PC-9 (cell line): ENCODE measurements around the gene DNTTIP2. TPM values are rescaled to one million over a fixed set of nuclear protein-coding genes. Genes with fewer than 3 reads are reported as not detected.
A peak's percentile ranks its signal among the peaks of the same experiment; 100 is the strongest.

Experiments used
- BruUV-seq: library from RNA; stranded (reverse); fragments of 400-500 nt; replicated peaks from 2 replicates; lab custom pipeline; 2021; lab: Mats Ljungman, UMichigan
- CTCF ChIA-PET: fragments of 300-600 bp; sonication (Branson Sonifier 250); formaldehyde crosslinking; loops from one replicate; lab custom pipeline; 2022; ENCODE audit warnings: antibody characterized with exemption; lab: Charles Lee
- POLR2A ChIA-PET: fragments of 300-600 bp; sonication (Branson Sonifier 250); formaldehyde crosslinking; loops from one replicate; lab custom pipeline; 2022; ENCODE audit warnings: antibody characterized with exemption; ENCODE audit not compliant: unreplicated experiment; lab: Charles Lee
- DNase-seq, 2 experiments: peaks; one replicate each; pipeline versions ENCODE4 v3.0.0 to v3.0.0-alpha.2; 2015 to 2022; ENCODE audit warnings: mixed read lengths in 1 of 2
- H2AFZ ChIP-seq: fragments of 200-600 bp; sonication (generic); 2 replicates; pipeline ENCODE4 v1.8.1; 2017; ENCODE audit warnings: antibody characterized with exemption
- H3F3A ChIP-seq: fragments of 200-600 bp; sonication (generic); 2 replicates; pipeline ENCODE4 v1.8.1; 2017; ENCODE audit warnings: antibody characterized with exemption, mild to moderate bottlenecking, low read depth; ENCODE audit not compliant: insufficient read depth
- H3K27ac ChIP-seq: fragments of 200-600 bp; sonication (generic); 2 replicates; pipeline ENCODE4 v1.6.1; 2016; ENCODE audit warnings: mixed run types
- H3K27me3 ChIP-seq: fragments of 200-600 bp; sonication (generic); 2 replicates; pipeline ENCODE4 v1.6.1; 2016; ENCODE audit warnings: low read depth, mixed run types; ENCODE audit not compliant: insufficient read depth
- H3K36me3 ChIP-seq: fragments of 200-600 bp; sonication (generic); 2 replicates; pipeline ENCODE4 v1.6.1; 2016; ENCODE audit warnings: low read depth, mixed run types
- H3K4me1 ChIP-seq: fragments of 200-600 bp; sonication (generic); replicated peaks from 2 replicates; pipeline ENCODE4 v1.6.1; 2016; ENCODE audit warnings: mixed run types; ENCODE audit not compliant: insufficient read depth
- H3K4me2 ChIP-seq: fragments of 200-600 bp; sonication (generic); 2 replicates; pipeline ENCODE4 v1.6.1; 2017; ENCODE audit warnings: mixed run types
- H3K4me3 ChIP-seq: fragments of 200-600 bp; sonication (generic); 2 replicates; pipeline ENCODE4 v1.6.1; 2016; ENCODE audit warnings: mixed run types
- H3K79me2 ChIP-seq: fragments of 200-600 bp; sonication (generic); 2 replicates; pipeline ENCODE4 v1.6.1; 2017; ENCODE audit warnings: low read depth, mixed run types
- H3K9me2 ChIP-seq: fragments of 200-600 bp; sonication (generic); 2 replicates; pipeline ENCODE4 v1.8.1; 2017; ENCODE audit warnings: mild to moderate bottlenecking; ENCODE audit not compliant: insufficient read depth
- H3K9me3 ChIP-seq: fragments of 200-600 bp; sonication (generic); 2 replicates; pipeline ENCODE4 v1.8.1; 2016; ENCODE audit warnings: low read depth; ENCODE audit not compliant: insufficient read depth
- H4K20me1 ChIP-seq: fragments of 200-600 bp; sonication (generic); 2 replicates; pipeline ENCODE4 v1.8.1; 2017; ENCODE audit not compliant: insufficient read depth
- EZH2 ChIP-seq: fragments of 200-600 bp; sonication (generic); IDR thresholded peaks from 2 replicates; pipeline ENCODE4 v1.8.0; 2017; ENCODE audit warnings: antibody characterized with exemption, low read depth
- intact Hi-C: fragments of 100-400 bp; cut with micrococcal nuclease; formaldehyde crosslinking; loops from one replicate; pipeline ENCODE4 v1.10.0; 2022; ENCODE audit not compliant: unreplicated experiment
- total RNA-seq: library from RNA; stranded (reverse); gene quantifications from 2 replicates; pipeline ENCODE4 v1.2.3, GENCODE V29; 2021
- TF ChIP-seq, protein P1 (sequence below): fragments of 200-600 bp; sonication (generic); conservative IDR thresholded peaks from 2 replicates; pipeline ENCODE4 v1.6.1; 2017; ENCODE audit warnings: mixed run types, antibody characterized with exemption, mild to moderate bottlenecking, moderate library complexity

The DNTTIP2 gene
- total RNA-seq, 1 experiment from 2014 or later = 85.7 TPM

DNA sequence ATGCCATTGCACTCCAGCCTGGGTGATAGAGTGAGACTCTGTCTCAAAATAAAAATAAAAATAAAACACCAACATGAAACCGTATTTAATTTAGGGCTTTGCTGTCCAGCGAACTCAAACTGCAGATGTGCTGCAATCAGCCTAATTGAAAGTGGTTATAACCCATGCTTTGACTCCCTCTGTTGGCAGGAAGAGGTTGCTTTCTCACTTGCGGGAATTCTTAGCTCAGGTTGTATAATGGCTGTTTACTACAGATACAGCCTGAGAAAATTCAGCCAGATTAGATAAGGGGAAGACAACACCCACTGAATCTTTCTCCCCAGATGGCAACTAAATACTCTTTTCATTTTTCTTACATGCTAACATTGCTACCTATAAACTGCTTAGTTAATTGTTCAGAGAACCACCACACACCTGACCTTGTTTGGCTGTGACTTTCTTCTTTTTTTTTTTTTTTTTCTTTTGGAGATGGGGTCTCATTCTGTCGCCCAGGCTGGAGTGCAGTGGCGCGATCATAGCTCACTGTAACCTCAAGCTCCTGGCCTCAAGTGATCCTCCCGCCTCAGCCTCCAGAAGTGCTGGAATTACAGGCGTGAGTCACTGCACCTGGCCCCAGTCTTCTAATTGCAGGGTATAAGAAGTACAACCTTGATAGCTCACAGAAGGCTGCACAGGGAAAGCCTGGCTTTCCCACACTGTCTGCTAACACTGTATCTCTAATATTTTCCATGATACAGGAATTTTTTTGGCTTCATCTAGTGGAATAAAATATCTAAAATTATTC, 34.6 kb downstream of the DNTTIP2 start:
- Histone ChIP-seq H2AFZ (no peak overlapping the region), H4K20me1 (no peaks in the 10 kb centered on the region), H3K9me2 (no peaks in the 10 kb centered on the region), H3K27ac (peak overlapping the region; percentile 81), H3K4me3 (no peak overlapping the region), H3K9me3 (no peaks in the 10 kb centered on the region), H3F3A (peaks cover 33% of the 10 kb centered on the region), H3K4me2 (peak overlapping the region; percentile 95), H3K36me3 (0 out of 2 replicates have a peak, but pooled peaks cover 5% of the 10 kb centered on the region), H3K79me2 (peaks cover 15% of the 10 kb centered on the region), H3K4me1 (peaks cover 45% of the 10 kb centered on the region), H3K27me3 (no peaks in the 10 kb centered on the region)
- BruUV-seq = no TSS peak
- intact Hi-C loops = loop anchor here (1.0 to 5.0 kb wide), 6 partner anchors 30 to 497 kb away; partner anchors contain the start of gene DR1
- TF ChIP-seq, protein P1, sequence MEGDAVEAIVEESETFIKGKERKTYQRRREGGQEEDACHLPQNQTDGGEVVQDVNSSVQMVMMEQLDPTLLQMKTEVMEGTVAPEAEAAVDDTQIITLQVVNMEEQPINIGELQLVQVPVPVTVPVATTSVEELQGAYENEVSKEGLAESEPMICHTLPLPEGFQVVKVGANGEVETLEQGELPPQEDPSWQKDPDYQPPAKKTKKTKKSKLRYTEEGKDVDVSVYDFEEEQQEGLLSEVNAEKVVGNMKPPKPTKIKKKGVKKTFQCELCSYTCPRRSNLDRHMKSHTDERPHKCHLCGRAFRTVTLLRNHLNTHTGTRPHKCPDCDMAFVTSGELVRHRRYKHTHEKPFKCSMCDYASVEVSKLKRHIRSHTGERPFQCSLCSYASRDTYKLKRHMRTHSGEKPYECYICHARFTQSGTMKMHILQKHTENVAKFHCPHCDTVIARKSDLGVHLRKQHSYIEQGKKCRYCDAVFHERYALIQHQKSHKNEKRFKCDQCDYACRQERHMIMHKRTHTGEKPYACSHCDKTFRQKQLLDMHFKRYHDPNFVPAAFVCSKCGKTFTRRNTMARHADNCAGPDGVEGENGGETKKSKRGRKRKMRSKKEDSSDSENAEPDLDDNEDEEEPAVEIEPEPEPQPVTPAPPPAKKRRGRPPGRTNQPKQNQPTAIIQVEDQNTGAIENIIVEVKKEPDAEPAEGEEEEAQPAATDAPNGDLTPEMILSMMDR = peak; percentile 87
- TF ChIP-seq EZH2 = no peak
- ChIA-PET CTCF (interaction anchor here (0.5 to 2.7 kb wide), 14 partner anchors 24 to 813 kb away, joined by 3 to 18 read pairs (median 7); no protein-coding TSS in a partner anchor), POLR2A (interaction anchor here (0.5 to 0.7 kb wide), 4 partner anchors 32 to 816 kb away, joined by 3 to 4 read pairs (median 3); no protein-coding TSS in a partner anchor)
- peak; percentile 35 to 76 for DNase-seq

DNA sequence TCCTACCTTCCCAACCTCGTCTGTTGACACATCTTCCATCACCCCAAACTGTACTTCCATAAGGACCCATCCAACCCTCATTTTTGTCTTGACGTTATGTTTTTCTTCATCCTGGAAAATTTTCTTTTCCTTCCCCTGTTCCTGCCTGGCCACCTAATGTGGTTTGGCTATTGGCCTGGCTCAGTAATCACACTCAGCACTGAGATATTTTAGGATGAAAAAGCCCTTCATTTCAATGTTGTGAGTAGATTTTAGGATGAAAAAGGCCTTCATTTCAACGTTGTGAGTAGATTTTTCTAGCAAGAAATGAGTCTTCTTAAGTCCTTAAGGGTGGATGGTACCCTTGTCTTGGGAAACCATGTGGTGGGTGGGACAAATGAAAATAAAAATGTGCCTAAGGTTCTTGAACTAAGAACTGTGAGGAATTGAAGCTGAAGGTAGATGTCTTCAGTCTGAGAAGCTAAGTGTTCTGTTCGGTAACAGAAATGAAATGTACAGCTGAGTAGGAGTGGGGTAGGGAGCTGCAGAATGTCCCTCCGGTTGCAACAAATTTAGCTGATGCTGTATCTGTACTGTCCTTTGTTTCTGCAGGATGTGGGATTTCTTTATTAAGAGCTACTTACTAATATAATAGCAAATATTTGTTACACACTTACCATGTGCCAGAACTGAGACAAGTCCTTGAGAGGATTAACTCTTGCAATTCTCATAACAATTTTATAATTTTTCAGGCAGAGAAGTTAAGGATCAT, 36.1 kb downstream of the DNTTIP2 start:
- no peak overlapping the region for H3K4me3 ChIP-seq
- TF ChIP-seq, protein P1 = no peak
- no peak for TF ChIP-seq EZH2
- no peak overlapping the region for H3K27ac ChIP-seq
- 0 out of 2 replicates have a peak, but pooled peaks cover 5% of the 10 kb centered on the region for H3K36me3 ChIP-seq
- H3K27me3 ChIP-seq = no peaks in the 10 kb centered on the region
- no TSS peak for BruUV-seq
- intact Hi-C loops = no loop called here
- H3K4me2 ChIP-seq = no peak overlapping the region
- POLR2A ChIA-PET = interaction anchor here (0.6 to 0.7 kb wide), 2 partner anchors 204 to 386 kb away, joined by 3 to 4 read pairs; no protein-coding TSS in a partner anchor
- H3K79me2 ChIP-seq = peaks cover 15% of the 10 kb centered on the region
- H3K9me3 ChIP-seq = no peaks in the 10 kb centered on the region
- H4K20me1 ChIP-seq = no peaks in the 10 kb centered on the region
- H3F3A ChIP-seq = peaks cover 34% of the 10 kb centered on the region
- H3K4me1 ChIP-seq = peaks cover 43% of the 10 kb centered on the region
- DNase-seq = peak in 1 of 2 experiments; percentile 26
- CTCF ChIA-PET = interaction anchor here (1.5 to 2.7 kb wide), 2 partner anchors 25 to 214 kb away, joined by 8 to 18 read pairs; no protein-coding TSS in a partner anchor
- no peak overlapping the region for H2AFZ ChIP-seq
- no peaks in the 10 kb centered on the region for H3K9me2 ChIP-seq

DNA sequence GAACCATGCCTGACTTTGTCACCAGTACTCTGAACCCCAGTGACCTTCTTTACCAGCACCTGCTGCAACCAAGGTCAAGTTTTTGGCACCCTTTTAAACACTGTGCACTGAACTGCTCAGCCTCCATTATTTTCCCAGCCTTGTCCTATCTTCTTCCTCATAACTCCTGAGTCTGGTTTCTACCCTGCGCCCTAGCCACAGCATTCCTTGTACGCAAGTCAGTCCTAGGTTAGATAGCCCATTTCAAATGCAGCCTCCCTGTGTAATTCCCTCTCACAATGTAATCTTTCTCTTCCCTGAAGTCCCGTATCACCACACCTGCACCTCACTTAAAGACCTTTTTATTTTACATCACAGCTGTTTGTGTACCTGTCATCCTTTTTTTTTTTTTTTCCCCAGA, 37.2 kb downstream of the DNTTIP2 start:
- Histone ChIP-seq H3K4me1 (peaks cover 44% of the 10 kb centered on the region), H3K4me2 (no peak overlapping the region), H3K27ac (no peak overlapping the region), H3K79me2 (peaks cover 15% of the 10 kb centered on the region), H3K4me3 (no peak overlapping the region), H3K36me3 (0 out of 2 replicates have a peak, but pooled peaks cover 5% of the 10 kb centered on the region), H2AFZ (no peak overlapping the region), H3K27me3 (no peaks in the 10 kb centered on the region), H3F3A (peaks cover 30% of the 10 kb centered on the region), H3K9me2 (no peaks in the 10 kb centered on the region), H4K20me1 (no peaks in the 10 kb centered on the region), H3K9me3 (peaks cover 5% of the 10 kb centered on the region)
- no peak for DNase-seq
- no TSS peak for BruUV-seq
- ChIA-PET POLR2A (no interaction called here), CTCF (no interaction called here)
- TF ChIP-seq, protein P1 = no peak
- no peak for TF ChIP-seq EZH2
- intact Hi-C loops = no loop called here
